Memory B cell (primary cell): ENCODE measurements around the gene IL1RAPL2.
"Not testable (repeated sequence)": the region's sequence is repeated elsewhere in the genome, so short reads cannot be mapped to it uniquely, and the experiment has no call there.

Experiments used
- ATAC-seq: fragments of 150-1000 bp; cut with Tn5 transposase; 2 replicates; pipeline ENCODE4 v1.10.0; 2021; ENCODE audit warnings: low read depth, mild to moderate bottlenecking, moderate library complexity
- DNase-seq, 2 donors: peaks; one replicate each; pipeline ENCODE4 v3.0.0; 2022; ENCODE audit warnings: low spot score in 2 of 2
- H3K27ac Mint-ChIP-seq: one replicate; pipeline ENCODE4 v1.8.0; 2022; ENCODE audit warnings: mild to moderate bottlenecking, moderate library complexity, mixed read lengths
- H3K27me3 Mint-ChIP-seq: one replicate; pipeline ENCODE4 v1.8.0; 2022; ENCODE audit warnings: mixed read lengths
- H3K36me3 Mint-ChIP-seq: one replicate; pipeline ENCODE4 v1.8.0; 2022; ENCODE audit warnings: mild to moderate bottlenecking, mixed read lengths
- H3K4me1 Mint-ChIP-seq: one replicate; pipeline ENCODE4 v1.8.0; 2022; ENCODE audit warnings: mixed read lengths
- H3K4me3 Mint-ChIP-seq: one replicate; pipeline ENCODE4 v1.8.0; 2022; ENCODE audit warnings: mild to moderate bottlenecking, moderate library complexity, mixed read lengths
- H3K9me3 Mint-ChIP-seq: one replicate; pipeline ENCODE4 v1.8.0; 2022; ENCODE audit warnings: mixed read lengths

IL1RAPL2 gene

GRCh38 chrX:104647084-104647483 lies 81.1 kb downstream of the IL1RAPL2 start:
- no peaks in the 10 kb centered on the region for H3K4me1 Mint-ChIP-seq

GRCh38 chrX:104659005-104659744 lies 93.2 kb downstream of the IL1RAPL2 start:
- no peak for ATAC-seq
- Mint-ChIP-seq H3K27me3 (no peaks in the 10 kb centered on the region), H3K9me3 (no peaks in the 10 kb centered on the region), H3K4me1 (no peaks in the 10 kb centered on the region), H3K4me3 (no peak overlapping the region), H3K36me3 (no peaks in the 10 kb centered on the region), H3K27ac (no peak overlapping the region)
- DNase-seq = no peak

More at GRCh38 chrX:104647084-104647483, 81.1 kb downstream of the IL1RAPL2 start:
- H3K4me3 Mint-ChIP-seq = no peak overlapping the region
- no peaks in the 10 kb centered on the region for H3K36me3 Mint-ChIP-seq
- no peak for DNase-seq
- ATAC-seq = no peak
- H3K27ac Mint-ChIP-seq = no peak overlapping the region
- H3K9me3 Mint-ChIP-seq = no peaks in the 10 kb centered on the region
- no peaks in the 10 kb centered on the region for H3K27me3 Mint-ChIP-seq

GRCh38 chrX:104660092-104660491 lies 94.1 kb downstream of the IL1RAPL2 start:
- Mint-ChIP-seq H3K27ac (no peak overlapping the region), H3K4me3 (no peak overlapping the region), H3K36me3 (no peaks in the 10 kb centered on the region), H3K27me3 (no peaks in the 10 kb centered on the region), H3K4me1 (no peaks in the 10 kb centered on the region), H3K9me3 (no peaks in the 10 kb centered on the region)
- DNase-seq (no peak), ATAC-seq (no peak)

- Mint-ChIP-seq H3K27ac (no peak overlapping the region), H3K27me3 (no peaks in the 10 kb centered on the region), H3K36me3 (no peaks in the 10 kb centered on the region), H3K4me3 (no peak overlapping the region), H3K4me1 (no peaks in the 10 kb centered on the region), H3K9me3 (no peaks in the 10 kb centered on the region)
- no peak for ATAC-seq
- no peak for DNase-seq
Observed at GRCh38 chrX:104662694-104663093, 96.7 kb downstream of the IL1RAPL2 start.

- ATAC-seq (no peak), DNase-seq (no peak)
- Mint-ChIP-seq H3K36me3 (no peaks in the 10 kb centered on the region), H3K27me3 (no peaks in the 10 kb centered on the region), H3K27ac (no peak overlapping the region), H3K4me1 (no peaks in the 10 kb centered on the region), H3K4me3 (no peak overlapping the region), H3K9me3 (peaks cover 2% of the 10 kb centered on the region)
Observed at GRCh38 chrX:104665691-104666090, 99.7 kb downstream of the IL1RAPL2 start.

GRCh38 chrX:104668550-104668949 lies 102.6 kb downstream of the IL1RAPL2 start:
- no peaks in the 10 kb centered on the region for H3K36me3 Mint-ChIP-seq

GRCh38 chrX:104669063-104669462 lies 103.1 kb downstream of the IL1RAPL2 start:
- H3K4me3 Mint-ChIP-seq = no peak overlapping the region
- ATAC-seq (no peak), DNase-seq (no peak)
- H3K27ac Mint-ChIP-seq = no peak overlapping the region
- peaks cover 4% of the 10 kb centered on the region for H3K9me3 Mint-ChIP-seq
- H3K27me3 Mint-ChIP-seq = no peaks in the 10 kb centered on the region
- no peaks in the 10 kb centered on the region for H3K4me1 Mint-ChIP-seq
- no peaks in the 10 kb centered on the region for H3K36me3 Mint-ChIP-seq

More at GRCh38 chrX:104668550-104668949, 102.6 kb downstream of the IL1RAPL2 start:
- H3K27me3 Mint-ChIP-seq = no peaks in the 10 kb centered on the region
- ATAC-seq = no peak
- no peak overlapping the region for H3K4me3 Mint-ChIP-seq
- H3K9me3 Mint-ChIP-seq = peaks cover 4% of the 10 kb centered on the region
- H3K27ac Mint-ChIP-seq = no peak overlapping the region
- DNase-seq = no peak
- H3K4me1 Mint-ChIP-seq = no peaks in the 10 kb centered on the region

- DNase-seq (no peak), ATAC-seq (no peak)
- Mint-ChIP-seq H3K27ac (no peak overlapping the region), H3K9me3 (peaks cover 4% of the 10 kb centered on the region), H3K4me1 (no peaks in the 10 kb centered on the region), H3K36me3 (no peaks in the 10 kb centered on the region), H3K27me3 (no peaks in the 10 kb centered on the region), H3K4me3 (no peak overlapping the region)
Observed at GRCh38 chrX:104670051-104670450, 104.1 kb downstream of the IL1RAPL2 start.

GRCh38 chrX:104677517-104677916 lies 111.5 kb downstream of the IL1RAPL2 start:
- H3K4me3 Mint-ChIP-seq, H3K36me3 Mint-ChIP-seq, H3K4me1 Mint-ChIP-seq, H3K9me3 Mint-ChIP-seq, H3K27ac Mint-ChIP-seq, H3K27me3 Mint-ChIP-seq, DNase-seq, ATAC-seq: not testable (repeated sequence)

GRCh38 chrX:104679175-104679574 lies 113.2 kb downstream of the IL1RAPL2 start:
- ATAC-seq (no peak), DNase-seq (no peak)
- Mint-ChIP-seq H3K27me3 (no peaks in the 10 kb centered on the region), H3K27ac (no peak overlapping the region), H3K9me3 (no peaks in the 10 kb centered on the region), H3K4me3 (no peak overlapping the region), H3K36me3 (no peaks in the 10 kb centered on the region), H3K4me1 (no peaks in the 10 kb centered on the region)

- H3K27ac Mint-ChIP-seq = no peak overlapping the region
- H3K27me3 Mint-ChIP-seq = no peaks in the 10 kb centered on the region
- H3K4me1 Mint-ChIP-seq = no peaks in the 10 kb centered on the region
- H3K9me3 Mint-ChIP-seq = no peaks in the 10 kb centered on the region
- DNase-seq (no peak), ATAC-seq (no peak)
- no peak overlapping the region for H3K4me3 Mint-ChIP-seq
- no peaks in the 10 kb centered on the region for H3K36me3 Mint-ChIP-seq
Observed at GRCh38 chrX:104681214-104681613, 115.2 kb downstream of the IL1RAPL2 start.

GRCh38 chrX:104684077-104684476 lies 118.1 kb downstream of the IL1RAPL2 start:
- Mint-ChIP-seq H3K27me3 (no peaks in the 10 kb centered on the region), H3K27ac (no peak overlapping the region)

GRCh38 chrX:104695593-104695992 lies 129.6 kb downstream of the IL1RAPL2 start:
- H3K4me1 Mint-ChIP-seq = no peaks in the 10 kb centered on the region
- DNase-seq = no peak

More at GRCh38 chrX:104684077-104684476, 118.1 kb downstream of the IL1RAPL2 start:
- Mint-ChIP-seq H3K36me3 (no peaks in the 10 kb centered on the region), H3K4me1 (no peaks in the 10 kb centered on the region), H3K4me3 (no peak overlapping the region), H3K9me3 (no peaks in the 10 kb centered on the region)
- no peak for ATAC-seq
- DNase-seq = no peak

GRCh38 chrX:104696667-104697066 lies 130.7 kb downstream of the IL1RAPL2 start:
- no peak overlapping the region for H3K4me3 Mint-ChIP-seq
- H3K27ac Mint-ChIP-seq = no peak overlapping the region
- H3K4me1 Mint-ChIP-seq = no peaks in the 10 kb centered on the region
- DNase-seq (no peak), ATAC-seq (no peak)
- H3K36me3 Mint-ChIP-seq = no peaks in the 10 kb centered on the region
- no peaks in the 10 kb centered on the region for H3K27me3 Mint-ChIP-seq
- H3K9me3 Mint-ChIP-seq = no peaks in the 10 kb centered on the region

More at GRCh38 chrX:104695593-104695992, 129.6 kb downstream of the IL1RAPL2 start:
- H3K9me3 Mint-ChIP-seq = no peaks in the 10 kb centered on the region
- no peak overlapping the region for H3K4me3 Mint-ChIP-seq
- no peak overlapping the region for H3K27ac Mint-ChIP-seq
- ATAC-seq = no peak
- no peaks in the 10 kb centered on the region for H3K36me3 Mint-ChIP-seq
- no peaks in the 10 kb centered on the region for H3K27me3 Mint-ChIP-seq

- Mint-ChIP-seq H3K4me1 (no peaks in the 10 kb centered on the region), H3K27me3 (no peaks in the 10 kb centered on the region)
Observed at GRCh38 chrX:104697294-104697693, 131.3 kb downstream of the IL1RAPL2 start.

More at GRCh38 chrX:104697294-104697693, 131.3 kb downstream of the IL1RAPL2 start:
- no peak for DNase-seq
- Mint-ChIP-seq H3K27ac (no peak overlapping the region), H3K36me3 (no peaks in the 10 kb centered on the region), H3K4me3 (no peak overlapping the region), H3K9me3 (no peaks in the 10 kb centered on the region)
- no peak for ATAC-seq
